Thoracic aorta (tissue), 2 donors: ENCODE measurements around the gene BLOC1S5. TPM values are rescaled to one million over a fixed set of nuclear protein-coding genes. Genes with fewer than 3 reads are reported as not detected.

ENCODE experiments used
- ATAC-seq: fragments of 150-250 bp; one replicate; pipeline ENCODE4 v1.8.0; 2017; ENCODE audit warnings: low read depth; ENCODE audit not compliant: insufficient number of reproducible peaks, low FRiP score
- DNase-seq: peaks from one replicate; pipeline ENCODE4 v3.0.0-alpha.2; 2020; ENCODE audit warnings: low spot score
- H3K27ac ChIP-seq, 2 donors: fragments of 200-600 bp; sonication (generic); 1 replicate in 1 of 2; 2 replicates in 1 of 2; pipeline ENCODE4 v1.5.1; 2016; ENCODE audit warnings: mild to moderate bottlenecking in 2 of 2, moderate library complexity in 2 of 2
- H3K27me3 ChIP-seq: fragments of 200-600 bp; sonication (generic); replicated peaks from 2 replicates; pipeline ENCODE4 v1.6.0; 2016; ENCODE audit warnings: mild to moderate bottlenecking; ENCODE audit not compliant: insufficient read depth
- H3K36me3 ChIP-seq: fragments of 200-600 bp; sonication (generic); one replicate; pipeline ENCODE4 v1.5.1; 2016
- H3K4me1 ChIP-seq, 2 donors: fragments of 200-600 bp; sonication (generic); 1 replicate in 1 of 2; 2 replicates in 1 of 2; pipeline versions ENCODE4 v1.5.1 to v1.6.0; 2016; ENCODE audit warnings: low read depth in 2 of 2, mild to moderate bottlenecking in 1 of 2; ENCODE audit not compliant: control insufficient read depth in 1 of 2
- H3K4me3 ChIP-seq: fragments of 200-600 bp; sonication (generic); 2 replicates; pipeline ENCODE4 v1.5.1; 2016; ENCODE audit warnings: mild to moderate bottlenecking
- H3K9me3 ChIP-seq: fragments of 200-600 bp; sonication (generic); 2 replicates; pipeline ENCODE4 v1.5.1; 2016
- CTCF ChIP-seq: fragments of 200-600 bp; sonication (generic); IDR thresholded peaks from one replicate; pipeline ENCODE4 v1.5.1; 2019; ENCODE audit warnings: antibody characterized with exemption
- total RNA-seq, 2 donors: library from RNA; depleted of rRNA; stranded (reverse); fragments of >200 nt; gene quantifications; one replicate each; pipeline versions ENCODE4 v1.1.0 to v1.2.3, GENCODE V29; 2016

The BLOC1S5 gene
- total RNA-seq, 2 donors from 2014 or later = 9.1 to 12.6 TPM

DNA sequence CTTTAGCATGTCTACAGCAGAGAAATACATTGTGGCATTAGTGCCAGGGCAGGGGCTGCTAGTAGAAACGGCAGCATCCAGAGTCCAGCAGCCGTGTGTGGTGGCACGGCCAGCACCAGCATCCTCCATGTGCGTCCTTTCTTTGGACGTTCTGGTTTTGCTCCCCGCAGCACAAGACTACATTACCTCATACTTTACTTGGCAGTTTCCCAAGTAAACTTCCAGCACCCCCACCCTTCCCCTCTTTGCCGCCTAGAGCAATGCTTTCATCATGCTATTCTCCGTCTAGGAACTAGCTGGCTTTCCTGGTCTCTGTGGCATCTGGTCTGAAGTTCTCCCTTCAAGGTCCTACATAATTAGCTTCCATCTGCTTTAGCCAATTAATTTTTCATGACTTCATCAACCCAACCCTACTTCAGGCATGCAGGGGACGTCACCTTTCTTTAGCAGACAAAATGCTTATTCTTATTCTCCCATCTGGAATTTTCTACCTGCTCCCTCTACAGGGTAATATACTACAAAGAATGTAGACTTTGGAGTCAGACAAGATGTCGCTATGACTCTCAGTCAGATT lies 67.6 kb downstream of the BLOC1S5 start:
- Histone ChIP-seq H3K4me3 (no peak overlapping the region), H3K27me3 (no peaks in the 10 kb centered on the region), H3K36me3 (no peaks in the 10 kb centered on the region), H3K4me1 (peaks cover 0 to 7% of the 10 kb centered on the region in 2 donors), H3K27ac (no peak overlapping the region), H3K9me3 (no peaks in the 10 kb centered on the region)
- TF ChIP-seq CTCF = no peak
- DNase-seq = no peak
- no peak for ATAC-seq

DNA sequence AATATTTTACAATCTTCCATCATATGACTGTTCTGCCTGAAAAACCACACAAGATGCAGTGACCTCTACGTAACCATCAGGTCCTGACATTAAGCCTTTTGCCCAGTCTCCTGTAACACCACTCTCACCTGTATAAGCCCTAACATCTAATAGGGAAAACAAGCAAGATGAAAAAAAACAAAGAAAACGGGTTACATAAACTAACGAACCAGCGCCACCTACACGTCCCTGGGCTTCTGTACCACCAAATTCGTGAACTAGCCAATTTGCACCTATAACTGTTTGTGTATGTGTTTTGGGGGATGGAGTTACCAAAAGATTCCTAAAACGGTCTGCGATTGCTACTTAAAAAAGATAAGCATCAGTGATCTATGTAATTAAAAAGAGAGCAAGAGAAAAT lies 70.2 kb downstream of the BLOC1S5 start:
- Histone ChIP-seq H3K4me3 (no peak overlapping the region), H3K36me3 (no peaks in the 10 kb centered on the region), H3K27me3 (no peaks in the 10 kb centered on the region), H3K4me1 (peaks cover 0 to 7% of the 10 kb centered on the region in 2 donors), H3K27ac (no peak overlapping the region), H3K9me3 (no peaks in the 10 kb centered on the region)
- ATAC-seq = no peak
- no peak for TF ChIP-seq CTCF
- DNase-seq = no peak

DNA sequence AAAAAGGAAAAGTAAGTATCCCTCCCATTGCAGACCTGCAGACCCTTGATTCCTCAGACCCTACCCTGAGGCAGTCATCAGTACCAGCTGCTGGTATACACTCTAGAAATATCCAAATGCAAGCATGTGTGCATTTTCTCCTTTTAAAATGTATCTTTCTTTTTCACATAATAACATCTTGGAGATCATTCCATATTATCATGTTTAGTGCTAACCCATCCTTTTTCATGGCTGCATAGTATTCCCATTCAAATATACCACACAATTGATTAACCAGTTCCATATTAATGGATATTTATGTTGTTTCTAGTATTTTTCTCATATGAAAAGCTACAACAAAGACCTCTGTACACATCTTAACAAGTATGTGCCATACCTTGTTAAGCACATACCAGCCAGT lies 70.8 kb downstream of the BLOC1S5 start:
- Histone ChIP-seq H3K4me3 (no peak overlapping the region), H3K9me3 (no peaks in the 10 kb centered on the region), H3K36me3 (no peaks in the 10 kb centered on the region), H3K4me1 (peaks cover 0 to 7% of the 10 kb centered on the region in 2 donors), H3K27ac (no peak overlapping the region), H3K27me3 (no peaks in the 10 kb centered on the region)
- ATAC-seq = no peak
- no peak for DNase-seq
- TF ChIP-seq CTCF = no peak

GRCh38 chr6:7992002-7992815 lies 72.0 kb downstream of the BLOC1S5 start:
- no peak for DNase-seq
- no peak overlapping the region for H3K27ac ChIP-seq
- no peaks in the 10 kb centered on the region for H3K9me3 ChIP-seq
- no peaks in the 10 kb centered on the region for H3K27me3 ChIP-seq
- TF ChIP-seq CTCF = peak; percentile 18
- H3K36me3 ChIP-seq = no peaks in the 10 kb centered on the region
- ATAC-seq = peak; percentile 47
- H3K4me3 ChIP-seq = no peak overlapping the region
- peaks cover 0 to 7% of the 10 kb centered on the region in 2 donors for H3K4me1 ChIP-seq

- ATAC-seq = no peak
- Histone ChIP-seq H3K36me3 (no peaks in the 10 kb centered on the region), H3K4me3 (no peak overlapping the region), H3K27ac (no peak overlapping the region), H3K4me1 (peaks cover 0 to 7% of the 10 kb centered on the region in 2 donors), H3K9me3 (no peaks in the 10 kb centered on the region), H3K27me3 (no peaks in the 10 kb centered on the region)
- no peak for DNase-seq
- no peak for TF ChIP-seq CTCF
These were observed 72.7 kb downstream of the BLOC1S5 start for GRCh38 chr6:7991536-7991935.
